Endothelial cell of umbilical vein (primary cell): ENCODE data around the gene USP34. TPM values are rescaled to one million over a fixed set of nuclear protein-coding genes. Genes with fewer than 3 reads are reported as not detected.

Experiments
- BruUV-seq: library from RNA; stranded (reverse); fragments of 400-500 nt; replicated peaks from 2 replicates; lab custom pipeline; 2021; lab: Mats Ljungman, UMichigan
- CTCF ChIA-PET: fragments of 300-600, 350-600 bp; sonication (Branson Sonifier 250); formaldehyde crosslinking; loops from one replicate; lab custom pipeline; 2021; ENCODE audit warnings: antibody characterized with exemption, inconsistent platforms; lab: Charles Lee
- POLR2A ChIA-PET: fragments of 300-600, 350-600 bp; sonication (Branson Sonifier 250); formaldehyde crosslinking; loops from one replicate; lab custom pipeline; 2021; ENCODE audit warnings: antibody characterized with exemption, inconsistent platforms; lab: Charles Lee
- DNase-seq: peaks from one replicate; pipeline ENCODE4 v3.0.0-alpha.2; 2011; ENCODE audit warnings: low read depth, low spot score
- FAIRE-seq: peaks from 2 replicates; lab custom pipeline; 2011; peaks lifted over from hg19 to GRCh38; lab: Jason Lieb, UNC
- H2AFZ ChIP-seq: 2 replicates; pipeline ENCODE4 v1.6.0; 2012; ENCODE audit warnings: low read depth, low read length, control low read depth, inconsistent platforms
- H3K27ac ChIP-seq: 2 replicates; pipeline ENCODE4 v1.5.1; 2011; ENCODE audit warnings: low read depth, mild to moderate bottlenecking, control low read depth, low read length, moderate library complexity; ENCODE audit not compliant: insufficient read depth
- H3K27me3 ChIP-seq, 2 experiments: 2 replicates each; pipeline versions ENCODE4 v1.6.0 to v1.6.1; 2011; ENCODE audit warnings: low read length in 2 of 2, mixed read lengths in 1 of 2; ENCODE audit not compliant: control insufficient read depth in 2 of 2, insufficient read depth in 2 of 2
- H3K36me3 ChIP-seq, 2 experiments: 2 replicates in 1 of 2; 3 replicates in 1 of 2; pipeline ENCODE4 v1.5.1; 2011; ENCODE audit warnings: low read length in 2 of 2, mild to moderate bottlenecking in 1 of 2, moderate library complexity in 1 of 2; ENCODE audit not compliant: control insufficient read depth in 2 of 2, insufficient read depth in 2 of 2; ENCODE audit errors: extremely low read depth in 1 of 2
- H3K4me1 ChIP-seq: 3 replicates; pipeline ENCODE4 v1.5.1; 2011; ENCODE audit warnings: mild to moderate bottlenecking, low read length; ENCODE audit not compliant: control insufficient read depth, insufficient read depth; ENCODE audit errors: extremely low read depth
- H3K4me2 ChIP-seq: 2 replicates; pipeline ENCODE4 v1.6.1; 2011; ENCODE audit warnings: low read length, control low read depth, mixed read lengths; ENCODE audit not compliant: insufficient read depth
- H3K4me3 ChIP-seq, 3 experiments: fragments of 200-600 bp in 1 of 3; sonication (generic), shearing (Covaris generic) in 1 of 3; replicated peaks in 1 of 3; 2 replicates each; pipeline ENCODE4 v1.5.1; 2011 to 2016; ENCODE audit warnings: control low read depth in 3 of 3, low read length in 3 of 3, mild to moderate bottlenecking in 2 of 3, inconsistent platforms in 1 of 3, low read depth in 1 of 3, moderate library complexity in 1 of 3; ENCODE audit not compliant: insufficient read depth in 1 of 3
- H3K79me2 ChIP-seq: 2 replicates; pipeline ENCODE4 v1.6.0; 2012; ENCODE audit warnings: low read length, inconsistent platforms; ENCODE audit not compliant: control insufficient read depth, insufficient read depth
- H3K9ac ChIP-seq: replicated peaks from 2 replicates; pipeline ENCODE3; 2011; ENCODE audit warnings: low read length, control low read depth; ENCODE audit not compliant: insufficient read depth; ENCODE audit errors: extremely low read depth
- H3K9me1 ChIP-seq: replicated peaks from 3 replicates; pipeline ENCODE4 v1.6.0; 2011; ENCODE audit warnings: mild to moderate bottlenecking, low read length; ENCODE audit not compliant: control insufficient read depth, insufficient read depth; ENCODE audit errors: extremely low read depth
- H3K9me3 ChIP-seq: replicated peaks from 2 replicates; pipeline ENCODE4 v1.5.1; 2012; ENCODE audit warnings: low read length, inconsistent platforms; ENCODE audit not compliant: control insufficient read depth, insufficient read depth
- H4K20me1 ChIP-seq: replicated peaks from 2 replicates; pipeline ENCODE3; 2011; ENCODE audit warnings: mild to moderate bottlenecking, low read length; ENCODE audit not compliant: control insufficient read depth, insufficient read depth; ENCODE audit errors: extremely low read depth
- CTCF ChIP-seq, 2 donors: IDR thresholded peaks; 1 replicate in 1 of 2; 2 replicates in 1 of 2; pipeline ENCODE4 v1.5.1; 2011; ENCODE audit warnings: low read length in 2 of 2, mild to moderate bottlenecking in 2 of 2, moderate library complexity in 2 of 2, control low read depth in 1 of 2, inconsistent platforms in 1 of 2, low read depth in 1 of 2; ENCODE audit not compliant: insufficient read depth in 1 of 2; ENCODE audit errors: extremely low read depth in 1 of 2
- EZH2 ChIP-seq: IDR thresholded peaks from 2 replicates; pipeline ENCODE4 v1.6.1; 2012; ENCODE audit warnings: borderline replicate concordance, low read depth, mild to moderate bottlenecking, moderate library complexity, low read length, inconsistent platforms; ENCODE audit not compliant: severe bottlenecking
- FOS ChIP-seq: IDR thresholded peaks from 2 replicates; pipeline ENCODE4 v1.6.1; 2011; ENCODE audit warnings: mild to moderate bottlenecking, low read length, moderate library complexity, borderline replicate concordance; ENCODE audit not compliant: insufficient read depth
- GATA2 ChIP-seq: IDR thresholded peaks from 2 replicates; pipeline ENCODE4 v1.7.0; 2011; ENCODE audit warnings: low read depth, mild to moderate bottlenecking, moderate library complexity, mixed read lengths, low read length; ENCODE audit not compliant: insufficient read length, insufficient read depth
- JUN ChIP-seq: IDR thresholded peaks from 2 replicates; pipeline ENCODE4 v1.6.1; 2011; ENCODE audit warnings: borderline replicate concordance, low read depth; ENCODE audit not compliant: insufficient read length, insufficient read depth
- MAX ChIP-seq: IDR thresholded peaks from 2 replicates; pipeline ENCODE4 v1.6.1; 2011; ENCODE audit not compliant: insufficient read depth, insufficient read length
- MYC ChIP-seq: IDR thresholded peaks from one replicate; pipeline ENCODE4 v1.6.1; 2011; ENCODE audit warnings: mild to moderate bottlenecking, low read depth, low read length
- POLR2A ChIP-seq: IDR thresholded peaks from 2 replicates; pipeline ENCODE4 v1.6.1; 2012; ENCODE audit warnings: low read depth, mild to moderate bottlenecking, control low read depth, low read length
- POLR2AphosphoS5 ChIP-seq: IDR thresholded peaks from 2 replicates; pipeline ENCODE4 v1.6.1; 2012; ENCODE audit warnings: low read depth, mild to moderate bottlenecking, control low read depth, low read length, moderate library complexity; ENCODE audit not compliant: insufficient read depth
- dilution Hi-C: fragments of 300-500 bp; cut with MboI; formaldehyde crosslinking; loops from one replicate; pipeline ENCODE4 v1.15.0; 2019; ENCODE audit warnings: low sequenced_read_pairs; ENCODE audit not compliant: extremely low pct_ligation_motif_present
- intact Hi-C: fragments of 100-400 bp; cut with micrococcal nuclease; formaldehyde crosslinking; loops from one replicate; pipeline ENCODE4 v1.10.0; 2022
- polyA plus RNA-seq, 4 experiments: library from polyadenylated mRNA; depleted of rRNA in 3 of 4; stranded (reverse) in 3 of 4; unstranded in 1 of 4; fragments of >200 nt; gene quantifications; 2 replicates each; pipeline versions ENCODE4 v1.2.1 to v1.2.3, GENCODE V29; 2011 to 2012; ENCODE audit warnings: missing spikeins in 1 of 4
- total RNA-seq: library from RNA; stranded (reverse); gene quantifications from 2 replicates; pipeline ENCODE4 v1.2.3, GENCODE V29; 2021

USP34 gene
- total and polyA plus RNA-seq, 2 donors (not counting 3 experiments of a cell fraction or from before 2014, with no cell fraction given): 46.3 to 96.9 TPM

- BruUV-seq: no TSS peak
- TF ChIP-seq POLR2AphosphoS5 (no peak), FOS (no peak), EZH2 (no peak), POLR2A (no peak), CTCF (IDR thresholded peaks at IDR 0.05; ENCODE audit: extremely low read depth in 1 of 2, insufficient read depth in 1 of 2, low read depth in 1 of 2, low read length in 2 of 2) (no peak), GATA2 (no peak), MAX (no peak), JUN (no peak), MYC (no peak)
- H3K4me3 ChIP-seq: no peak overlapping the region
- H3K9me3 ChIP-seq: no peaks in the 10 kb centered on the region
- DNase-seq (no peak), FAIRE-seq (no peak)
- no peak overlapping the region for H3K9ac ChIP-seq
- intact Hi-C loops: no loop called here
- no peaks in the 10 kb centered on the region for H3K27me3 ChIP-seq
- H3K27ac ChIP-seq: no peak overlapping the region
- peaks cover 0 to 2% of the 10 kb centered on the region in 2 experiments for H3K36me3 ChIP-seq
- no peaks in the 10 kb centered on the region for H3K9me1 ChIP-seq
- H3K79me2 ChIP-seq: no peaks in the 10 kb centered on the region
- dilution Hi-C loops: no loop called here
- H3K4me2 ChIP-seq: no peak overlapping the region
- peaks cover 10% of the 10 kb centered on the region for H3K4me1 ChIP-seq
- POLR2A ChIA-PET: no interaction called here
- no peak overlapping the region for H2AFZ ChIP-seq
- CTCF ChIA-PET: interaction anchor here (0.6 to 1.0 kb wide), 2 partner anchors 13 to 47 kb away, joined by 3 to 4 read pairs; no protein-coding TSS in a partner anchor
- no peaks in the 10 kb centered on the region for H4K20me1 ChIP-seq
These were observed 202.6 kb downstream of the USP34 start for GRCh38 chr2:61268249-61268648.
